ENCODE results near the gene CACNA2D3. TPM values are rescaled to one million over a fixed set of nuclear protein-coding genes. Genes with fewer than 3 reads are reported as not detected.

The CACNA2D3 gene
- total RNA-seq, 1 donor from 2014 or later, result not detected

- no peaks in the 10 kb centered on the region for H3K36me3 Mint-ChIP-seq (ENCODE audit: low read depth)
- H3K27ac Mint-ChIP-seq, result no peak overlapping the region
- H3K9me3 Mint-ChIP-seq, result no peaks in the 10 kb centered on the region
- DNase-seq (ENCODE audit: low spot score), result no peak
- no peaks in the 10 kb centered on the region for H3K4me1 Mint-ChIP-seq (ENCODE audit: low read depth)
- no peaks in the 10 kb centered on the region for H3K27me3 Mint-ChIP-seq (ENCODE audit: insufficient read depth)
- intact Hi-C loops (cut with micrococcal nuclease), result no loop called here
- no peak overlapping the region for H3K4me3 Mint-ChIP-seq
Observed at GRCh38 chr3:54518011-54518675, 395.8 kb downstream of the CACNA2D3 start.

GRCh38 chr3:54519493-54519892 is 397.1 kb downstream of the CACNA2D3 start:
- Mint-ChIP-seq H3K36me3 (ENCODE audit: low read depth) (no peaks in the 10 kb centered on the region), H3K27me3 (ENCODE audit: insufficient read depth) (no peaks in the 10 kb centered on the region), H3K9me3 (peaks cover 7% of the 10 kb centered on the region), H3K4me1 (ENCODE audit: low read depth) (no peaks in the 10 kb centered on the region), H3K27ac (no peak overlapping the region), H3K4me3 (no peak overlapping the region)
- no peak for DNase-seq (ENCODE audit: low spot score)
- intact Hi-C loops (cut with micrococcal nuclease), result no loop called here

- Mint-ChIP-seq H3K27me3 (ENCODE audit: insufficient read depth) (no peaks in the 10 kb centered on the region), H3K27ac (no peak overlapping the region)
Observed at GRCh38 chr3:54520060-54520459, 397.7 kb downstream of the CACNA2D3 start.

GRCh38 chr3:54527521-54527920 is 405.2 kb downstream of the CACNA2D3 start:
- H3K27ac Mint-ChIP-seq, result no peak overlapping the region
- no peaks in the 10 kb centered on the region for H3K27me3 Mint-ChIP-seq (ENCODE audit: insufficient read depth)
- no peaks in the 10 kb centered on the region for H3K4me1 Mint-ChIP-seq (ENCODE audit: low read depth)
- H3K4me3 Mint-ChIP-seq, result no peak overlapping the region
- no peaks in the 10 kb centered on the region for H3K36me3 Mint-ChIP-seq (ENCODE audit: low read depth)
- intact Hi-C loops (cut with micrococcal nuclease), result no loop called here
- no peak for DNase-seq (ENCODE audit: low spot score)
- peaks cover 11% of the 10 kb centered on the region for H3K9me3 Mint-ChIP-seq

More at GRCh38 chr3:54520060-54520459, 397.7 kb downstream of the CACNA2D3 start:
- Mint-ChIP-seq H3K4me1 (ENCODE audit: low read depth) (no peaks in the 10 kb centered on the region), H3K9me3 (peaks cover 7% of the 10 kb centered on the region), H3K4me3 (no peak overlapping the region), H3K36me3 (ENCODE audit: low read depth) (no peaks in the 10 kb centered on the region)
- intact Hi-C loops (cut with micrococcal nuclease), result no loop called here
- DNase-seq (ENCODE audit: low spot score), result no peak

GRCh38 chr3:54527953-54528352 is 405.6 kb downstream of the CACNA2D3 start:
- Mint-ChIP-seq H3K4me1 (ENCODE audit: low read depth) (no peaks in the 10 kb centered on the region), H3K9me3 (peaks cover 11% of the 10 kb centered on the region), H3K27ac (no peak overlapping the region), H3K36me3 (ENCODE audit: low read depth) (no peaks in the 10 kb centered on the region), H3K27me3 (ENCODE audit: insufficient read depth) (no peaks in the 10 kb centered on the region), H3K4me3 (no peak overlapping the region)
- intact Hi-C loops (cut with micrococcal nuclease), result no loop called here
- no peak for DNase-seq (ENCODE audit: low spot score)

GRCh38 chr3:54528668-54529067 is 406.3 kb downstream of the CACNA2D3 start:
- Mint-ChIP-seq H3K27ac (no peak overlapping the region), H3K27me3 (ENCODE audit: insufficient read depth) (no peaks in the 10 kb centered on the region), H3K4me1 (ENCODE audit: low read depth) (no peaks in the 10 kb centered on the region), H3K9me3 (peaks cover 11% of the 10 kb centered on the region), H3K36me3 (ENCODE audit: low read depth) (no peaks in the 10 kb centered on the region), H3K4me3 (no peak overlapping the region)
- DNase-seq (ENCODE audit: low spot score), result no peak
- intact Hi-C loops (cut with micrococcal nuclease), result no loop called here

GRCh38 chr3:54530091-54530490 is 407.7 kb downstream of the CACNA2D3 start:
- intact Hi-C loops (cut with micrococcal nuclease), result no loop called here
- no peaks in the 10 kb centered on the region for H3K4me1 Mint-ChIP-seq (ENCODE audit: low read depth)
- DNase-seq (ENCODE audit: low spot score), result no peak
- H3K4me3 Mint-ChIP-seq, result no peak overlapping the region
- peaks cover 4% of the 10 kb centered on the region for H3K9me3 Mint-ChIP-seq
- no peaks in the 10 kb centered on the region for H3K27me3 Mint-ChIP-seq (ENCODE audit: insufficient read depth)
- H3K36me3 Mint-ChIP-seq (ENCODE audit: low read depth), result no peaks in the 10 kb centered on the region
- H3K27ac Mint-ChIP-seq, result no peak overlapping the region

GRCh38 chr3:54530944-54531343 is 408.6 kb downstream of the CACNA2D3 start:
- no peak for DNase-seq (ENCODE audit: low spot score)
- Mint-ChIP-seq H3K27me3 (ENCODE audit: insufficient read depth) (no peaks in the 10 kb centered on the region), H3K4me3 (no peak overlapping the region), H3K36me3 (ENCODE audit: low read depth) (no peaks in the 10 kb centered on the region), H3K27ac (no peak overlapping the region), H3K9me3 (peaks cover under 1% of the 10 kb centered on the region), H3K4me1 (ENCODE audit: low read depth) (no peaks in the 10 kb centered on the region)
- intact Hi-C loops (cut with micrococcal nuclease), result no loop called here

GRCh38 chr3:54531741-54532140 is 409.4 kb downstream of the CACNA2D3 start:
- DNase-seq (ENCODE audit: low spot score), result no peak
- Mint-ChIP-seq H3K36me3 (ENCODE audit: low read depth) (no peaks in the 10 kb centered on the region), H3K27me3 (ENCODE audit: insufficient read depth) (no peaks in the 10 kb centered on the region), H3K4me1 (ENCODE audit: low read depth) (no peaks in the 10 kb centered on the region), H3K27ac (no peak overlapping the region), H3K4me3 (no peak overlapping the region), H3K9me3 (no peaks in the 10 kb centered on the region)
- intact Hi-C loops (cut with micrococcal nuclease), result no loop called here

- DNase-seq (ENCODE audit: low spot score), result no peak
- Mint-ChIP-seq H3K36me3 (ENCODE audit: low read depth) (no peaks in the 10 kb centered on the region), H3K27ac (no peak overlapping the region), H3K27me3 (ENCODE audit: insufficient read depth) (no peaks in the 10 kb centered on the region), H3K9me3 (no peaks in the 10 kb centered on the region), H3K4me3 (no peak overlapping the region), H3K4me1 (ENCODE audit: low read depth) (no peaks in the 10 kb centered on the region)
- intact Hi-C loops (cut with micrococcal nuclease), result no loop called here
Observed at GRCh38 chr3:54533856-54534255, 411.5 kb downstream of the CACNA2D3 start.

- H3K36me3 Mint-ChIP-seq (ENCODE audit: low read depth), result no peaks in the 10 kb centered on the region
- intact Hi-C loops (cut with micrococcal nuclease), result no loop called here
Observed at GRCh38 chr3:54535619-54536018, 413.3 kb downstream of the CACNA2D3 start.

GRCh38 chr3:54536450-54536849 is 414.1 kb downstream of the CACNA2D3 start:
- no peak for DNase-seq (ENCODE audit: low spot score)
- Mint-ChIP-seq H3K4me3 (no peak overlapping the region), H3K36me3 (ENCODE audit: low read depth) (no peaks in the 10 kb centered on the region), H3K27ac (no peak overlapping the region), H3K9me3 (no peaks in the 10 kb centered on the region), H3K27me3 (ENCODE audit: insufficient read depth) (no peaks in the 10 kb centered on the region), H3K4me1 (ENCODE audit: low read depth) (no peaks in the 10 kb centered on the region)
- intact Hi-C loops (cut with micrococcal nuclease), result no loop called here

More at GRCh38 chr3:54535619-54536018, 413.3 kb downstream of the CACNA2D3 start:
- H3K4me3 Mint-ChIP-seq, result no peak overlapping the region
- no peak overlapping the region for H3K27ac Mint-ChIP-seq
- no peaks in the 10 kb centered on the region for H3K4me1 Mint-ChIP-seq (ENCODE audit: low read depth)
- no peaks in the 10 kb centered on the region for H3K9me3 Mint-ChIP-seq
- no peaks in the 10 kb centered on the region for H3K27me3 Mint-ChIP-seq (ENCODE audit: insufficient read depth)
- DNase-seq (ENCODE audit: low spot score), result no peak

- Mint-ChIP-seq H3K4me1 (ENCODE audit: low read depth) (no peaks in the 10 kb centered on the region), H3K27me3 (ENCODE audit: insufficient read depth) (no peaks in the 10 kb centered on the region), H3K9me3 (no peaks in the 10 kb centered on the region), H3K4me3 (no peak overlapping the region), H3K36me3 (ENCODE audit: low read depth) (no peaks in the 10 kb centered on the region), H3K27ac (no peak overlapping the region)
- DNase-seq (ENCODE audit: low spot score), result no peak
- intact Hi-C loops (cut with micrococcal nuclease), result no loop called here
Observed at GRCh38 chr3:54537506-54537905, 415.2 kb downstream of the CACNA2D3 start.

GRCh38 chr3:54538346-54538745 is 416.0 kb downstream of the CACNA2D3 start:
- intact Hi-C loops (cut with micrococcal nuclease), result no loop called here
- Mint-ChIP-seq H3K27ac (no peak overlapping the region), H3K27me3 (ENCODE audit: insufficient read depth) (no peaks in the 10 kb centered on the region), H3K36me3 (ENCODE audit: low read depth) (no peaks in the 10 kb centered on the region), H3K4me1 (ENCODE audit: low read depth) (no peaks in the 10 kb centered on the region), H3K9me3 (no peaks in the 10 kb centered on the region), H3K4me3 (no peak overlapping the region)
- DNase-seq (ENCODE audit: low spot score), result no peak
